A172 (cell line): ENCODE measurements around the gene LSM7. TPM values are rescaled to one million over a fixed set of nuclear protein-coding genes. Genes with fewer than 3 reads are reported as not detected.

Experiments
- DNase-seq: peaks from one replicate; pipeline ENCODE4 v3.0.0-alpha.2; 2015; ENCODE audit warnings: low spot score
- total RNA-seq: library from RNA; depleted of rRNA; stranded (reverse); fragments of >200 nt; shearing (Covaris generic); gene quantifications from 2 replicates; pipeline ENCODE4 v1.2.3, GENCODE V29; 2014

The LSM7 gene
- total RNA-seq, 1 experiment from 2014 or later = 493 TPM

GRCh38 chr19:2323707-2324106 lies 4.7 kb downstream of the LSM7 start:
- DNase-seq = no peak

GRCh38 chr19:2321565-2322283 lies 6.7 kb downstream of the LSM7 start:
- DNase-seq = no peak

- DNase-seq = no peak
Measured at GRCh38 chr19:2320939-2321338, 7.4 kb downstream of the LSM7 start.

GRCh38 chr19:2320049-2320448 lies 8.3 kb downstream of the LSM7 start:
- DNase-seq = no peak

DNA sequence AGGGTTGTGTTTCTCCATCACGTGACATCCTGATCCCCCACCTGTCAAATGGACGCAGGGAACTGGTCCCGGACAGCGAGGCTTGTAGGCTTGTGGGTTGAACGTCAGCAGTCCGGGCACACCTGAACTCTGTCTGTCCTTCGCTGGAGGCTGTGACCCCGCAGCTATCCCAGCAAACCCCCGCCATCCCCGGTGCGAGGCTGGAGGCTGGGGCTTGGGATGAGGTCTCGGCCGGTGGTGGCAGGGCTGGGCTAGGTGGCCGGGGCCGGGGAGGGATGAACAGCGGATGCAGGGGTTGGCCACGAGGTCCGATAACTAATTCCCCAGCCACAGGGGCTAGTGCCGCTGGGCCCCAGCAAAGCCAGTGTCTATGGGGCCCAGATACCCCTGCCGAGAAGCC lies 8.8 kb downstream of the LSM7 start:
- DNase-seq = no peak

DNA sequence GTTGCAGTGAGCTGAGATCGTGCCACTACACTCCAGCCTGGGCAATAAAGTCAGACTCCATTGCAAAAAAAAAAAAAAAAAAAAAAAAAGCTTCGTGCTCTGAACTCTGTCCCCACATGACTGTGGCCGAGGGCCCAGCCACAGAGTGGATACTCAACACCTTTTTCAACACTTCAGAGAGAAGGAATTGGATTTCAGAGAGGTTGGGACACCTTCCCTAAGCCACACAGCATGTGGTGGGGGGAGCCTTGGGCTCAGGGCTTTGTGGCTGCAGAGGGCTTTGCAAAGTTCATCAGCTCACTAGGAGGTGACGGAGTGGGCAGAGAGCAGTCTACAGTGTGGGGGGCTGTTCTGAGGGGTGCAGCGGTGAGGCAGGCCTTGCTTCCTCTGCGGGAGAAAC lies 9.5 kb downstream of the LSM7 start:
- DNase-seq = no peak

- no peak for DNase-seq
Measured at GRCh38 chr19:2317756-2318155, 10.6 kb downstream of the LSM7 start.

GRCh38 chr19:2317300-2317699 lies 11.1 kb downstream of the LSM7 start:
- no peak for DNase-seq

DNA sequence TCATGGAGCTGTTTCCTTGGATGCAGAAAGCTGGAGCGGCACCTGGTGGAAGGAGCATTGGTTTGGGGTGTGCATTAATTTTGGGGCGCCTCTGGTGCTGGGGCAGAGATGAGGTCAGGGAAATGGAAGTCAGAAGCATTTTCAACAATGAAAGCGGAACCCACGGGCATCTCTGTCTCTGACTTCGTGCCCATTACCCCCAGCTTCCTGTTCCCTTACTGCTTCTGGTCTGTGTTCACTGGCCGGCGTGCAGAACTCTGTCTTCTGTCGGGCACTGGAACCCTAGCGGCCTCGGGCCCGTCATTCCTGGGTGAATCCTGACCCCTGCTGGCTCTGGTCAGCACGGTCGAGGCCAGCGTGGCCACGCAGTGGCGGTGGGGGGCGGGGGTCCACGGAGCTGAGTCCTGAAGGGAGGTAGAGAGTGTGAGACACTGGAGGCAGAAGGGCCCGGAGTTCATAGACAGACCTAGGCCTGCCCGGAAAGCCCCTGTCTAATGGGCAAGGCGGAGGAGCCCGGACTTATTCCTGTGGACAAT lies 12.5 kb downstream of the LSM7 start:
- no peak for DNase-seq

DNA sequence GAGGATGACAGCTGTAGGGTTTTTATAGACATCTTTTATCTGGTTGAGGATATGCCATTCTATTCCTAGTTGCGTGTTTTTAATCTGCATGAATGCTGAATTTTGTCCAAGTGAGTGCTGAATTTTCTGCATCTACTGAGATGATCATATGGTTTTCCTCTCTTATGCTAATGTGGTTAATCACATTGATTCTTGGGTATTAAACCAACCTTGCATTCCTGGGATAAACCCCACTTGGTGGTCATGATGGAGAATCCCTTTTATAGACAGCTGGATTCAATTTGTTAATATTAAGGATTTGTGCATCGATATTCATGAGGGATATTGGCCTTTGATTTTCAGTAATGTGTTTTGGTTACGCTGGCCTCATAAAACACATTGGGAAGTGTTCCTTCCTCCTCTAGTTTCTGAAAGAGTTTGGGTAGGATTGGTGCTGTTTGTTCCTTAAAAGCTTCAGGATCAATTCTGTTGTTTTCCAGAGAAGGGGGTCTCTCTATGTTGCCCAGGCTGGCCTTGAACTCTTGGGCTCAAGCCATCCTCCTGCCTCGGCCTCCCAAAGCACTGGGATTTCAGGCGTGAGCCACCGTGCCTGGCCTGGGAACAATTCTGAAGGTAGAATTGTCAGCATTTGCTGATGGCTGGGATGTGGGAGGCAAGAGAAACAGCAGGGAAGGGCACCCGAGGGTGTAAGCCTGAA lies 13.1 kb downstream of the LSM7 start:
- no peak for DNase-seq

DNA sequence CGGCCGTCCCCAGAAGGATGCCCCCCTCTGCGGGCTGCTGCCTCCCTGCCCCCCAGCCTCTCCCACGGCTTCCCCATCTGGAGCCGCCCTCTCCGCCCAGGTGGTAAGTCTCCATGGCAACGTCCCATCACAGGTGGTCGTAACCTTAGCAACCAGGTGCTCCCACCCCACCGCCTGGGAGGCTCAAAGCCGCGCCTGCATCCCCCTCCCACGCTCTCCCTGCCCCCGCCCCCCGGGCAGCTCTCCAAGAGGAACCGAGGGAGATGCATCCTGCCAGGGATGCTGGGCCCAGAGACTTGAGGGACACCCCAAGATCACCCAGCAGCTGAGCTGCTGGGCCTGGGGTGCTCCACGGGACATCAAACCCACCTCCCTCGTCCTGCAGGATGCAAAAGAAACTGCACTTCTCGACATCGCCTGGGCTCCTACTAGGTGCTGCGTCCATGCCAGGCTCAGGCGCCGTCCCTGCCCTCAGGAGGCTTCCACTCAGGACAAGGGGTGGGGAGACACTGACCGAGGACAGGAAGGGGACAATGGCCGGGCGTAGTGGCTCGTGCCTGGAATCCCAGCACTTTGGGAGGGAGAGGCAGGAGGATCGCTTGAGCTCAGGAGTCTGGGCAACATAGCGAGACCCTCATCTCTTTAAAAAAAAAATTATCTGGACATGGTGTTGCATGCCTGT lies 15.4 kb downstream of the LSM7 start:
- DNase-seq = no peak

DNA sequence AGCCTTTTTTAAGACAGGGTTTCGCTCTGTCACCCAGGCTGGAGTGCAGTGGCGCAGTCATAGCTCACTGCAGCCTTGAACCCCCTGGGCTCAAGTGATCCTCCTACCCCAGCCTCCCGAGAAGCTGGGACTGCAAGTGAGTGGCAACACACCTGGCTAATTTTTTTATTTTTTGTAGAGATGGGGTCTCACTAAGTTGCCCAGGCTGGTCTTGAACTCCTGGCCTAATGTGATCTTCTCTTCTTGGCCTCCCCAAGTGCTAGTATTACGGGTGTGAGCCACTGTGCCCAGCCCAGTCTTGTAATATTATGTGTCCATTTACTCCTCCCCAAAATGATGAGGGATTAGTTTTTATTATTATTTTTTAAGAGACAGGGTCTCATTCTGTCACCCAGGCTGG lies 17.3 kb downstream of the LSM7 start:
- no peak for DNase-seq

GRCh38 chr19:2309734-2310362 lies 18.5 kb downstream of the LSM7 start:
- peak; percentile 88 for DNase-seq

DNA sequence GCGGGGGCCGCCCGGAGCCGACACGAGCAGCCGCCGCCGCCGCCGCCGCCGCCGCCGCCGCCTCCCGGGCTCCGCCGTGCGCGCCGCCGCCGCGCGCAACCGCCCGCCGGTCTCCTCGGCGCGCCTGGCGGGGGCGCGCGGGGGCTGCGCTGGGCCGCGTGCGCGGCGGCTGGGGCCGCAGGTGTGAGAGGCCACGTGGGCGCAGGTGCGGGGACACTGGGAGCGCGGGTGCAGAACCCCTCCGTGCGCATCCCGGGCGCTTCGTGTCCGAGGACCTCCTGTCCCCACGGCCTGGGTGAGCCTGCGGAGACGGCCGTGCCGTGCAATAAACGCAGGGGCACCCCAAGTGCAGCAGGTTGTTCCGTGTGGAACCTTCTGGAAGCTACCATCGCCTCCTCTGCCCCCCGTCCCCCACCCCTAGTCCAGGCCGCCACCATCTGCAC lies 20.3 kb downstream of the LSM7 start, which contains the start of gene LINGO3:
Gene LINGO3, minus strand, starts transcription at position 41 of the 443 bp plus-strand sequence. CDS start 16,378 bp downstream, outside the sequence.
- no peak for DNase-seq

DNA sequence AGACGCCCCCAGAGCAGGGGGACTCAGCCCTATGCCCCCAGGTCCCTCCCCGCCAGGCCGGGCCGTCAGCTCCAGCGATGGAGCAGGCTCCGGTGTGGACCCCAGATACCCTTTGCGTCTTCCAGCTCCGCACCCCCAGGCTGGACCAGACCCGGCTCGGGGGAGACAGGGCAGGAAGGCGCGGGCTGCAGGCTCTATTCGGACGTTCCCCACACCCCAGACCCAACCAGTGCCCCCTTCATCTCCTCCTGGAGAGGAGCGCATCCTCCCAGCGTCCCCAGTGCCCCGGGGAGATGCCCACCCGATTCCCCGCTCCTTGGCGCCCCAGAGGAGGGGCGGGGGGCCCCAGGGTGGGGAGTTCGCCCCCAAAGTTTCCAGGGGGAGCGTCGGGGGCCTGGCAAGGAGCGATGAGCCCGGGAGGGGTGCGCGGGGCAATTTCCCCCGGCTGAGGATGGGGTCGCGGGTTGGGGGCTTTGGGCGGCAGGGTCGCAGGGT lies 20.8 kb downstream of the LSM7 start:
- DNase-seq = no peak

DNA sequence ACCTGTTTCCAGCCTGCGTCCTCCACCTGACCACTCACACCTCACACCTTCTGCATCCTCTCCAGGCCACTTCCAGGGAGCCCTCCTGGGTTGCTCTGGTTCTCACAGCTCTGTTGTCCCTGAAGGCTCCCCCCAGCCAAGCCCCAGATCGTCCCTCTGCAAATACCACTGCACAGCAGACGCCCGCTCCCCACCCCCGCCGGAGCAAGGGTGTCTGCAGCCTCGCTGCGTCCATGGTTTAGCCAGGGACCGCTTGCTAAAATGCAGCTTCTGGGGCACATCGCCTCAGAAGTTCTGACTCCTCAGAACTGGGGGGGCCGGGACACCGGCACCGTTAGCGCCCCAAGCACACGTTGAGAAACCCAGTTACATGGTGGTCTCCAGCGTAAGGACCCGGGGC lies 21.4 kb downstream of the LSM7 start:
- no peak for DNase-seq

DNA sequence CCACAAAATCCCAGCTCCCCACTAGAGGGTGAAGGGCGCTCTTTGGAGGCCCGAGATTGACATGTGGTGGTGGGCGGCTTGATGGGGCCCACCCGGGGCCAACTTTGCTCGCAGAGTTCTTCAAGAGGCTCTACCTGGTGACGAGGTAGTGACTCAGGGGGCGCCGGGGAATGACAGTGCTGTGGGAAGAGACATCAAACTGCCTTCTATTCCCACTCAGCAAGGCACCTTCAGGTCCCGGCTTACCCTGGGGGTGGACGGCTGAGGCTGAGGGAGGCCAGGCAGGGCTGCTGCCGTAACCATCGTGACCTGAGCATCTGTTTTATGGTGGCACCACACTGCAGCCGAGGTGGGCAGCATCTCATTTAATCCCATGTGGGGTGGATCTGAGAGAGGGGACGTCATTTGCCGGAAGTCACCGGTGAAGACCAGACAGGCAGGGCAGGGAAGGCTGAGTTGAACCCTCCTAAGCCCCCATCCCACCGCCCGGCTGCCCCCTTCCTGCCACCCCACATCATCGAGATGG lies 22.0 kb downstream of the LSM7 start:
- DNase-seq = no peak

DNA sequence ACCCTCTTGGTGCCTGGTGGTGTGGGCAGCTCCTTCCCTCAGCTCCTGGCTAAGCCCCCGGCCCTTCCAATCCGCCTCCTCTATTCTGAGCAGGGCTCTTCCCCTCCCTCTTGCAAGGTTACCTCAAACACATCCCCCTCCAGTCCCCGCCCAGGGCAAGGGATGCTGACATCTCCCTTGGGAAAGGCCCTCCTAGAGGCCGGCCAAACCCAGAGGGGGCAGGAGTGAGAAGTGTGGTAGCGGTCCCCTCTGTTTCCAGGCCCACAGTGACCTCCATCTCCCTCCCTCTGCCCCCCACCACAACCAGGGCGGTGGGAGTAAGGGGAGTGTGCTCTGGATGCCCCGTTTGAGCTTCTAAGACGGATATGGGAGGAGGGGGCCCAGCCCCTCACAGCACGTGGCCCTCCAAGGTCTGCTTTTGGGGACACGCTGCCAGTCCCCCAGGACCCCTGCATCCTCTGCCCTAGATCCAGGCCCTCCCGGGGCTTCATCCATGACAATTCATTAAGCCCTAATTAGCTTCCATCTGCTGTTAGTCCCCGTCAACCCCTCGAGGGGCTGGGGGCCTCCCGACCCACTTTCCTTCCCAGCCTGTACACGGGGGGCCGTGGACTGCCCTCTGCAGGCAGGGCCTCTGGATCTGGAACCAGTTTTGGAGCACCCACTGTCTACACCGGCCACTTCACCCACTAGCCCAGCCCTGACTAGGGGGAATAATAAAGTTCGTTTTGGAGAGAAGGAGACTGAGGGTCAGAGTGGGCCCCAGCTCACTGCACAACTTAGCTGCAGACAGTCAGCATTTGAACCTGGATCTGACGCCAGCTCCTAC lies 22.7 kb downstream of the LSM7 start:
- DNase-seq = no peak

- no peak for DNase-seq
Measured at GRCh38 chr19:2303211-2303798, 25.1 kb downstream of the LSM7 start.
